WTC11 (cell line): ENCODE results near the gene SLC39A2.

Source experiments
- CTCF ChIP-seq: fragments of 200-600 bp; IDR thresholded peaks from 2 replicates; pipeline ENCODE4 v1.8.0; 2022; ENCODE audit warnings: antibody characterized with exemption
- E2F5 ChIP-seq: sonication (generic); formaldehyde crosslinking; IDR thresholded peaks from 2 replicates; pipeline ENCODE4 v1.8.1; 2022; ENCODE audit warnings: mild to moderate bottlenecking, moderate library complexity, missing genetic modification reagents
- TF ChIP-seq, protein P1 (sequence below): sonication (generic); formaldehyde crosslinking; IDR thresholded peaks from 2 replicates; pipeline ENCODE4 v1.8.1; 2022; ENCODE audit warnings: mild to moderate bottlenecking, missing genetic modification reagents, moderate library complexity, borderline replicate concordance
- TF ChIP-seq, protein P2 (sequence below): sonication (generic); formaldehyde crosslinking; IDR thresholded peaks from 2 replicates; pipeline ENCODE4 v1.8.0; 2023; ENCODE audit warnings: mild to moderate bottlenecking, missing genetic modification reagents

- TF ChIP-seq CTCF (no peak), E2F5 (no peak)
- TF ChIP-seq, protein P1, sequence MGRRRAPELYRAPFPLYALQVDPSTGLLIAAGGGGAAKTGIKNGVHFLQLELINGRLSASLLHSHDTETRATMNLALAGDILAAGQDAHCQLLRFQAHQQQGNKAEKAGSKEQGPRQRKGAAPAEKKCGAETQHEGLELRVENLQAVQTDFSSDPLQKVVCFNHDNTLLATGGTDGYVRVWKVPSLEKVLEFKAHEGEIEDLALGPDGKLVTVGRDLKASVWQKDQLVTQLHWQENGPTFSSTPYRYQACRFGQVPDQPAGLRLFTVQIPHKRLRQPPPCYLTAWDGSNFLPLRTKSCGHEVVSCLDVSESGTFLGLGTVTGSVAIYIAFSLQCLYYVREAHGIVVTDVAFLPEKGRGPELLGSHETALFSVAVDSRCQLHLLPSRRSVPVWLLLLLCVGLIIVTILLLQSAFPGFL (CRISPR knock-in tag), result no peak
- TF ChIP-seq, protein P2, sequence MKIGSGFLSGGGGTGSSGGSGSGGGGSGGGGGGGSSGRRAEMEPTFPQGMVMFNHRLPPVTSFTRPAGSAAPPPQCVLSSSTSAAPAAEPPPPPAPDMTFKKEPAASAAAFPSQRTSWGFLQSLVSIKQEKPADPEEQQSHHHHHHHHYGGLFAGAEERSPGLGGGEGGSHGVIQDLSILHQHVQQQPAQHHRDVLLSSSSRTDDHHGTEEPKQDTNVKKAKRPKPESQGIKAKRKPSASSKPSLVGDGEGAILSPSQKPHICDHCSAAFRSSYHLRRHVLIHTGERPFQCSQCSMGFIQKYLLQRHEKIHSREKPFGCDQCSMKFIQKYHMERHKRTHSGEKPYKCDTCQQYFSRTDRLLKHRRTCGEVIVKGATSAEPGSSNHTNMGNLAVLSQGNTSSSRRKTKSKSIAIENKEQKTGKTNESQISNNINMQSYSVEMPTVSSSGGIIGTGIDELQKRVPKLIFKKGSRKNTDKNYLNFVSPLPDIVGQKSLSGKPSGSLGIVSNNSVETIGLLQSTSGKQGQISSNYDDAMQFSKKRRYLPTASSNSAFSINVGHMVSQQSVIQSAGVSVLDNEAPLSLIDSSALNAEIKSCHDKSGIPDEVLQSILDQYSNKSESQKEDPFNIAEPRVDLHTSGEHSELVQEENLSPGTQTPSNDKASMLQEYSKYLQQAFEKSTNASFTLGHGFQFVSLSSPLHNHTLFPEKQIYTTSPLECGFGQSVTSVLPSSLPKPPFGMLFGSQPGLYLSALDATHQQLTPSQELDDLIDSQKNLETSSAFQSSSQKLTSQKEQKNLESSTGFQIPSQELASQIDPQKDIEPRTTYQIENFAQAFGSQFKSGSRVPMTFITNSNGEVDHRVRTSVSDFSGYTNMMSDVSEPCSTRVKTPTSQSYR, result no peak
Observed at GRCh38 chr14:21023817-21024584, 24.9 kb downstream of the SLC39A2 start.
